Stimulated activated CD8-positive, alpha-beta memory T cell treated with anti-CD3 and anti-CD28 coated beads, Interleukin-2, amount 100 ng/mL, for 1 hour (primary cell): ENCODE results near the gene FYB1.

Source experiments
- DNase-seq, 2 donors: peaks; one replicate each; pipeline ENCODE4 v3.0.0-alpha.2; 2020; ENCODE audit warnings: low read depth in 2 of 2

FYB1 gene

GRCh38 chr5:39158786-39159185, 60.6 kb downstream of the FYB1 start:
- DNase-seq = no peak

- DNase-seq = no peak
These were observed 61.2 kb downstream of the FYB1 start for GRCh38 chr5:39158127-39158593.

DNA sequence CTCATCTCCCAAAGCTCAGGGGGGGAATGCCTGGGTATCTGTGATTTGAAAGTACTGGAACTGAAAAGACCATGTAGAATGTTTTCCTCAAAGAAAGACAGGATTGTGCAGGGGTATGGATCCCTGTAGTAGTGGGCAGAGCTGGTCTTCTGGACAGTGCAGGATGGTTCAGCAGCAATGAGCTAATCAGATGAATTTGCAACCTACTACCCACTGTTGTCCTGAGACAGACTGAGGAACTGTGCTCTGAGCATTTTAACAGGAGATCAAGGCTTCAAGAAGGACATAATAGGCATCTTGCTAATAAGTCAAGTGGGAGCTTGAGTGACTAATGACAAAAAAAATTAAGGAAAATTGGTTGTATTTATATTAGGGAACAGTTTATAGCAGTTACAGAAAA, 61.7 kb downstream of the FYB1 start:
- no peak for DNase-seq

DNA sequence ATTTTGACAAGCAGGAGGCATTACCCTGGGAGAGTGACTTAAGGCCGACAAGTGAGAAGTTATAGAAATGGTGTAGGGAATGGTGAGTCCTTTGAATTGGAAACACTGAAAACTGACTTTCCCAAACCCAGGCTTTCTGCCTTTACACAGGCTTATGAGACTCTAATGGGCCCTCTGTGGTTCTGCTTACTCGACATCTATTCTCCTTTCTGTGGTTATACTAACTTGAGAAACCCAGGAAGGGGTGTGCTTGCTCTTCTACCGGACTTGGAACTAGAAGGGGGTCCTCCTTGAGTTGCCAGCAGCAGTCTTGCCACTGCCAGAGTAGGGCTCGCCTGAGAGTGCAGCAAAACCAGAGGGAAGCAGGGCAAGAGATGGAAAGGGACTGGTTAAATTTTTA, 63.3 kb downstream of the FYB1 start:
- DNase-seq = no peak

DNA sequence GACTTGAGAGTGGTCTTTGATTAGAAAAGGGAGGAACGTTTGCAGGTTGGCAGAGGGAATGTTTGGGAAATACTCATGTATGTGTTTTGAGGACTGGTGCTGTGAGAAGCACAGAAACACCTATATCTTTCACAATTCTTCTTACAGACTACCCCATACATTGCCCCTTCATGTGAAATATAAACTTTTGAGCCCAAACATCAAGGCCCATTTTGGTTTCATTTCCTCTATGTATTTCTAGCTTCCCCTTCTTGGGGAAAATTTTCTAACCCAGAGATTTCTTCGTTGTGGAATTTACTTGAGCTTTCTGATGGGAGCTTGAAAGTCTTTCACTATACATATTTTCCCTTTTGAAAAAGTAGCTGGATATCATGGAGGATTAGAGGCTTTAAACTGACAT, 67.6 kb downstream of the FYB1 start:
- DNase-seq = no peak

- no peak for DNase-seq
These were observed 69.4 kb downstream of the FYB1 start for GRCh38 chr5:39149966-39150365.

- DNase-seq = no peak
These were observed 70.3 kb downstream of the FYB1 start for GRCh38 chr5:39148983-39149534.

GRCh38 chr5:39146831-39147540, 72.4 kb downstream of the FYB1 start:
- DNase-seq = no peak

- DNase-seq = no peak
These were observed 76.1 kb downstream of the FYB1 start for GRCh38 chr5:39143151-39143860.

DNA sequence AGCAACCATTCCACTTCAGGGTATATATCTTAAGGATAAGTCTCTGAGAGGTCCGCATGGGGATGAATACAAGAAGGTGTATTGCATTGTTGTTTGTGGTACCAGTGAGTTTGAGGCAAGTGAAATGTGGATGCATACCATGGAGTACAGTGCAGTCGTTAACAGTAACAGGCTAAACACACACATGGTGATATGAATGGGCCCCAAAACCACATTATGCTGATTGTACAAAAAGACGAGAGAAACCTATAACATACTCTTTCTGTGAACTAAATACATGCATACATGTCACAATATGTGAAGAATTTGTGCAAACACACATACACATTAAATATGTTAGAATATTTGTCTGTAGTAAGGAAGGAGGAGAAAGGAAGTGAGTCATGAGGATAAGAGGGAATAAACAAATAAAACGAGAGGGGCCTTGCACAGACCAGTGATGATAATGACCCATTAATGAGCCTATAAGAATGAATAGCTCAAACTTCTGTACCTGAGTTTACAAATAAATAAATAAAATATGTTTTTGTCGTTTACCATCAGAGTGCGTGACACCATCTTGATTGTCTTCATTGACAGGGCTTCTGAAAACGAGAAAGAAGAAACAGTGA, 78.7 kb downstream of the FYB1 start:
- DNase-seq = no peak

- DNase-seq = no peak
These were observed 80.5 kb downstream of the FYB1 start for GRCh38 chr5:39138892-39139291.

DNA sequence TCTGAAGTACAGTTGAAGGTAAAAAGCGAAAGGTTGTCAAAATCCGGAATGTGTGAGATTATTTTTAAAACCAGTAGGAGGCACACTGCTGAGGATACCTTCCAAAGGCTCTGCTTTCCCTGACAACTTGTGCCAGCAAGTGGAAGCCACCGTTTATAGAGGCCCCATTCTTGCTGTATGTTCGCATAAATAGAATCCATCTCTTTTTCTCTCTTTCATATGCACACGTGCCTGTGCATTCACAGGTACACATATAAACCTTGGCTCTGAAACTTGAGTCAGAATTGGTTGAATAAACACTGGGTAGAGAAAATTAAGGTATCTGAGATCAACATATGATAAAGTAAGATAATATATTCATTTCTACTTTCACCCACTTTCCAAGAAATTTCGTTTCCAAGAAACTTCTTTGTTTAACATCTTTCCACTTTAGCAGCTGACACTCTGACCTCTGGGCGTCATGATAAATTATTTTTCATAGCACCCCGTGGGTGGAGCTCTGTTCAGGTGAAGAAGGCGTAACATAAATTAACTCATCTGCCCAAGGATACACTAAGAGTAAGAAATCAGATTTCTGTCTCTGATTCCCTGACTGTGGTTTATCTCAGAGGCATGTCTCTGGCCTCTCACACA, 81.4 kb downstream of the FYB1 start:
- DNase-seq = no peak

GRCh38 chr5:39137391-39137790, 82.0 kb downstream of the FYB1 start:
- DNase-seq = no peak

DNA sequence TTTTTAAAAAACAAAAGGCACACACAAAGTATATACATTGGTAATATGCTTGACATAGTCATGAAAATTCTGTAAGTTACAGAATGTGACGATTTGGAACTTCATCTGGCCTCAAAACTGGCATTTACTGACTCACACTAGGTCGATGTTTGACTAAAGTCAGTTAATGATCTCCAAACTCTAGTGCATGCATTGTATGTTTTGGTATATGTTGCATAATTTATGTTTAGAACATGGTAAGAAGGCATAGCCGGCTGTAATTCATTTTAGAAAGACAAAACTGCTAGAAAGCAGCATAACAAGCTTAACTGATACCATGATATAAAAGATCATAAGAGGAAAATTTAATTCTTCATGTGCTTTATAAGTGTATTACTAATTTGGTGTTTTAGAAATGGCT, 86.6 kb downstream of the FYB1 start:
- no peak for DNase-seq

DNA sequence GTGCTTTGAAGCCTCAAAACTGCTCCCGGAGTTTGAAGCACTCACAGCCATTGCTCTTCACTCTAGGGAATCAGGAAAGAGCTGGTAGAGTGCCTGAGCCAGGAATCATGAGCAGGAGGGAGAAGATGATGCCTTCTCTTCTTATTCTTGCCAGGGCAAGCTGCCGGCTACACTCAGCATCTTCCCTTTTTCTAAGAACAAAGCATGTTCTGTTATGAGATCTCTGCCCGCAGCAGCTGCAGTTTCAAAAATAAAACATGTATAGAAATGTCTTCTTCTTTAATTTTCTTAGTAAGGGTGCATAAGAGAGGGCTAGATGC, 87.3 kb downstream of the FYB1 start:
- DNase-seq = no peak

GRCh38 chr5:39131210-39132127, 87.9 kb downstream of the FYB1 start:
- no peak for DNase-seq

DNA sequence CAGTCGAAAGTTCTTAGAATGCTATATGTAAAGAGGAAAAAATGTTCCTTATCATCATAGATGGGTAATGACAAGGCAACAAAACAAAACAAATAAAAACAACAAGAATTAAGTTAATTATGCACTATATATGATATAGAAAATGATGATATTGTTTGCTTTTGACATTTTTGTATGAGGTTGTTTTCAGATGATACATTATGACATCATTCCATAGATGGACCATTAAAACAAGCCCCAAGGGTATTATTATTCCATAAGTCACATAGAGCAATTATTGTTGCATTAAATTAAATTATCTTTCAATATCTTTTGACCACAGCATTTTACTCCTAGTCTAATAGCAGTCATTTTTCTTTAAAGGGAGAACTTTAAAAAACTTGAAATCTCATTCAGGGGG, 88.6 kb downstream of the FYB1 start:
- no peak for DNase-seq

DNA sequence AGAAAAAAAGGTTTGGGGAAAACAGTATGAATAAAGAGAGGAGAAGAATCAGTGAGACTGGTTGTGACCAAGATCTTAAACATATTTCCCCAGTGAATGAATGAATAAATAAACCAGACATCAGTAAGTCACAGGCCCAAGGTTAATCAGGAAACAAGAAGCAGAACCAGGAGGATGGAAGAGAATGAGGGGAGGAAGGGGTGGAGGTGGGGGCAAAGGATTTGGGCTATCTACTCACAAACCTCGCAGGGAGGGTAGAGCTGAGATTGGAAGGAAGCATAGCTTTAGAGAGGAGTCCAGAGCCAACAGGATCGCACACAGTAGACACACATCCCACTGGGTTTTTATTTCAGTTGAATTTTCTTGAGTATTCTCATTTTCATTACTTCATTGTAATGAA, 97.4 kb downstream of the FYB1 start:
- no peak for DNase-seq

- no peak for DNase-seq
These were observed 98.0 kb downstream of the FYB1 start for GRCh38 chr5:39121315-39121714.

DNA sequence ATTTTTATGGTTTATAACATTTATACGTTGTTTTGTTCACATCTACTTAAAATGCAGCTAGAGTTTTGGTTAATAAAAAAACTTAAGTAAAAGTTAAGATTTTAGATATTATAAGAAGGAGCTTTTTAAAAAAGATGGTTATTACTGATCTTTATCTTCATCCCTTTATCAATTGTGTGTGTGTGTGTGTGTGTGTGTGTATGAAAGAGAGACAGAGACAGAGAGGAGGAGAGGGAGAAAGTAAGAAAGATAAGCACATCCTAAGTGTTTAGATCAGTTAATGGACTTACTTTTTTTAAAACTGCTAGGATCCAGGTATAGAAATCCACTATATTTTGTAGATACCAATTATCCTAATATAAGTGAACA, 99.3 kb downstream of the FYB1 start:
- DNase-seq = no peak

DNA sequence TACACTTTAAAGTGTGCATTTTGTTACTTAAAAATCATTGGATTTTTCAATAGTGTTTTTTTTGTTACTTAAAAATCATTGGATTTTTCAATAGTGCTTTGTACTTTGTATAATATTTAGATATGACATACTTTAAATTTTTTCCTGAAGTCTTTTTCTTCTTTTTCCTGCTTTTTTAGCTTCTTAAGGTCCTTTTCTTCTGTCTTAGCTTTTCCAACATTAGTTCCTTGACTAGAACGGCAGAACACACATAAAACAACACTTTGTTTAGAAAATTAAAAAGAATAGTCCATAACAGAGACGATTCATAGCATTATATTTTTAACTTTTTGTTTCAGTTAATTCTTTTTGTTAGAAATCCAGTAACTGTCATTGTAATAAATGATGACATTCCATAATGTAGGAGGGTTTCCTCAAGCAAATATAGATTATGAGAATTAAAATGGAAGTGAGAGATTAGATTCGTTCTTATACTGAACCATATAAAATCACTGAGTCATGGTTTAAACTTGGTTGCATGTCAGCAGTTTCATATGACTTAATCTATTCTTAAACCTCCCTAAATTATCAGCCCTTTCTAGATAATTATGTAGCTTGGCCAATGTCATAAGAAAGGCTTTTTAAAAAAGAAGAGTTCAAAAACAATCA, 99.8 kb downstream of the FYB1 start:
- DNase-seq = no peak
